T follicular helper cell (primary cell): ENCODE measurements around the gene CNGA3.
A peak's percentile ranks its signal among the peaks of the same experiment; 100 is the strongest.

Experiments used
- DNase-seq: peaks from one replicate; pipeline ENCODE4 v3.0.0-alpha.2; 2020; ENCODE audit warnings: low read depth

CNGA3 gene

DNA sequence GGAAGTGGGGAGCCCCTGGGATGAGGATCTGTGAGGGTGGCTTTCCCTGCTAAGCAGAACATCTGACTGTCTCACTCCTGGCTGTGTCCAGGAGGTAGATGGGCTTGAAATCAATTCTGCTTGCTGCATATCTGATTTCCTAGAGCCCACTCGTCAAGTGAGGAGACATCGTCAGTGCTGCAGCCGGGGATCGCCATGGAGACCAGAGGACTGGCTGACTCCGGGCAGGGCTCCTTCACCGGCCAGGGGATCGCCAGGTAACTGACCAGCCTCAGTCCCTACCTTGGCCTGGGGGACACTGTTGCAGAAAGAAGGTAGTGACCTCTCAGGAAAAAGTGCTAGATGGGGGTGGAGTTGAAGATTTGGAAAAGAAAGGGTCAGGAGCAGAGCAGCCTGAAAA is 31.3 kb downstream of the CNGA3 start:
- no peak for DNase-seq

DNA sequence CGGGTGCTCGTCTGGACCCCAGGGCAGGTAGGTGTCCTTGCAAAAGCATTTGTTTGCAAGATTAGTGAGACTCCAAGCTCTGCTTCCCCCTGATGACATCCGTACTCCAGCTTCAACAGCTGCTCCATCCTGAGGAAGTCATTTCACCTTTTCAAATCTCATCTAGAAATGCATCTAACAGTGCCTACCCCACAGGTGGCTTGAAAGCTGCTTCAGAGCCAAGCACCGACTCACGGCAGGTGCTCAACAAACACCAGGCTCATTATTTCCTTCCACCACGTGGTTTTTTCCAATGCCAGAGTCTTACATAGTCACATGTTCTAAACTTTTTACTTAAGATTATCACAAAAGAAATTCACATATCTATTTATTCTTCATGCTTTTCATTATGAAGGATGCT is 31.9 kb downstream of the CNGA3 start:
- no peak for DNase-seq

DNA sequence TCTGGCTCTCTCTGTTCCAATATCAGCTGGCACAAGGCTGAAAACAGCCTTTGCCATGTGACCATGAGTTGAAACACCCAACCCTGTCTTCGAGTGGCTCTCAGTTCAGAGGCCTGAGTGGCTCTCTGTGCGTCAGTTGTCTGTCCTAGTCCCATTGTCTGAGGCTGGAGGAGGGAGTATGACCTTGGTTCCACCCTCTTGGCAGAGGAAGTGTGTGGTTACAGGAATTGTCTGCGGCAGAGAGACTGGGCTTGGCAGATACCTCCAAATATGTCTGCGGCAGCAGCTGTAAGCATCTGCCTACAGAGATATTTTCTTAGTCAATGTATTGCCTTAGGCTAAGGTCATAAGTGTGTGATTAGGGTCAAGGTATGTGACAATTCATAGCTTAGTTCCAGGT is 32.6 kb downstream of the CNGA3 start:
- no peak for DNase-seq

GRCh38 chr2:98379311-98380202 is 33.3 kb downstream of the CNGA3 start:
- no peak for DNase-seq

DNA sequence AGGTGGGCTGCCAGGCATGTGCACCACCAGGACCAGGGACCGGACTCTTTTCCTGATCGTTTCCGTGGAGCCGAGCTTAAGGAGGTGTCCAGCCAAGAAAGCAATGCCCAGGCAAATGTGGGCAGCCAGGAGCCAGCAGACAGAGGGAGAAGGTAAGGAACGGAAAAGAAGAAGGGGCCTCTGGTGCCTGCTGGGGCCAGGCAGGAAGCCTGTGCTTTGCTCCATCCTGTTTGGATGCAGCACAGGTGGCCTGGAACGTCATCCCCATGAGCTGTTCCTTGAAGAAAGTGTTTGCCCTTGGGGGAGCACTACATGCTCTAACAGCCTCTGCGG is 33.9 kb downstream of the CNGA3 start:
- no peak for DNase-seq

GRCh38 chr2:98381494-98381893 is 35.2 kb downstream of the CNGA3 start:
- DNase-seq = no peak

DNA sequence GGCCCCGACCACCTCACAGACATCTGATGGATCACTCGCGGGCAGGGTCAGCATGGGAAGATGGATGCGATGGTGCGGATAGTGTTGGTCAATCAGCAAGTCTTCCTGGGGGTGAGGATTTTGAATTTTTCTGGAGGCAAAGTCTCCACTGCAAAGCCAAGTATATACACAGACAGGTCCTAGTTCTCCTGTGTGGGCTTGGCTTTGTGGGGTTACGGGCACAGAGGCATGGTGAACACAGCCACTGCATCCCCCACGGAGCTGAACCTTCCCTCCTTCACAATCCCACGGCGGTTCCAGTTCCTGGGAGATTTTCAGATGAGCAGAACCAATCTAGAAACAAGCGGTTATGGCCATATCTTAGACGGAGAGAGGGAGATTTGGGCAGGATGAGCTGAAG is 35.8 kb downstream of the CNGA3 start:
- DNase-seq = no peak

- no peak for DNase-seq
Observed at GRCh38 chr2:98382739-98383138, 36.5 kb downstream of the CNGA3 start.

DNA sequence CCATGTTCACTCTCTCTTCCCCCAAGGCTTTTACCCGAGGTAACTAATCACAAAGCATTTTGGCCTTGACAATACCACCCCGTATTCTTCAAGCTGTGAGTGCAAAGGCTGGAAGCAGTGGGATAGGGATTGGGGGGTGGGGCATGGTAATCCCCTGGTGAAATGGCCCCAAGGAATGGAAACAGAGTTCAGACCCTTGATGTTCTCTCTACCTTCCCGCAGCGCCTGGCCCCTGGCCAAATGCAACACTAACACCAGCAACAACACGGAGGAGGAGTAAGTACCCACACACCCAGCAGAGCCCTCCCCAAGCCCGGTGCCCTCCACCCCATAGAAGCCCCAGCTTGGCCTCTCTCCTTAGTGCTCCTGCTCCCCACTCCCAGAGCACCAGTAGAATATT is 36.9 kb downstream of the CNGA3 start:
- DNase-seq = no peak

GRCh38 chr2:98385050-98385699 is 38.9 kb downstream of the CNGA3 start:
- peak; percentile 48 for DNase-seq

DNA sequence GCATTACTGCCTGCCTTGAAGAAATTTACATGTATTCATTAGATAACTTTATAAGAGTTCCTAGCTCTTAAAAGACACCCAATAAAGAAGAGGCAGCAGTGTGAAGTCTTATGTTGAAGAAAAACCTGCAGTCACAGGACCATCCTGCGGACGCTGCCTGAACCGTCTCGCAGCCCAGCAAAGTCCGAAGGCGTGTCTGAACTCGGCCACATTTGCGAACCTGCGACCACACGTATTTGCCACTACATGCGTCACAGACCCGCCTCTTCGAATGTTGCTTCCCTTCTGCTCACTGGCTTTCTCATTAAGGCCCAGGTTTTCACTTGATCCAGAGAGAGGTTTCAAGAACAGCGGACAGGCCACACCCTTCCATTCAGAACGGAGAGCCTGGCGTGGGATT is 41.2 kb downstream of the CNGA3 start:
- DNase-seq = no peak

- DNase-seq = no peak
Observed at GRCh38 chr2:98388081-98388480, 41.8 kb downstream of the CNGA3 start.

DNA sequence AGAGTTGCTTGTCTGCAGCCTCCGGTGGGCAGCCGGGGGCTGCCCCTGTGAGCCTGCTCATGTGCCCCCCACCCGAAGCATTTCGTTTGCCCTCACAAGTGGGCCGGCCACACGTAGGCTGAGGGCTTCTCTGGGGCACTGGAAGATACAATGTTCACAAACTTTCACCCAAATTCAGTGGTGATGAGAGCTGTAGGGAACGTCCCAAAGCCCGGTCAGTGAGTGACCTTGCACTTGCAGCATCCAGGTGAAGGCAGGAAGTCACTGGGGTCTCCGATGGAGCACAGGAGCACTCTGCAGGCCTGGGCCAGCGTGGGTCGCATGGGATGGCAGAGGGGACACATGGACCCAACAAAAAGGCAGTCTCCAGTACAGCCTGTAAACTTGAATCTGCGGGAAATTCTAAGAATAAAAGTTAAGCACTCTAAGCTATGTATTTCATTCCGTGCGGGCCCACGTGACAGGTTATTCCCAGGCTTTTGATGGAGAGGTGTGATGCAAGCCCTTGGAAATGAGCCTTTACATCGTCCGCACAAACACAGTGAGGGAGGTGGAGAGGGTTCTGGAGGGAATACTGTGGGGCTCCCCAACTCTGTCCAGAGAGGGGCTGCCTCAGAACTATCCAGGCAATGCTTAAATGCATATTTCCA is 42.5 kb downstream of the CNGA3 start:
- no peak for DNase-seq

DNA sequence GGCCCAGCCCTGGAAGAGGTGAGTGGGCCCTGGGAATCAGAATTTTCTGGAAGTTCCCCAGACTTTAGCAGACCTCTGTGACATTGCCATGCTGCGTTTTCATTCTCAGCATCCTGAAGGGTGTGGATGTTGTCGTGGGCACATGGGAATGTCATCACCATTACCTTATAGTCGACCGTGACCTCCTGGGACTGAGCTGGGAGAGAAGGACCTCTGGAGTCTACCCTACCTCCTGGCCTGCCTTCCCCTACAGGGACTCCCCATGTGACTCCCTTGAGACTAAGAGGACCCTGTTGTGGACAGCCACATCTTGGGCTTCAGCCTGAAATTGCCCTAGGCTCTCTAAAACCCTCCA is 43.0 kb downstream of the CNGA3 start:
- DNase-seq = no peak

DNA sequence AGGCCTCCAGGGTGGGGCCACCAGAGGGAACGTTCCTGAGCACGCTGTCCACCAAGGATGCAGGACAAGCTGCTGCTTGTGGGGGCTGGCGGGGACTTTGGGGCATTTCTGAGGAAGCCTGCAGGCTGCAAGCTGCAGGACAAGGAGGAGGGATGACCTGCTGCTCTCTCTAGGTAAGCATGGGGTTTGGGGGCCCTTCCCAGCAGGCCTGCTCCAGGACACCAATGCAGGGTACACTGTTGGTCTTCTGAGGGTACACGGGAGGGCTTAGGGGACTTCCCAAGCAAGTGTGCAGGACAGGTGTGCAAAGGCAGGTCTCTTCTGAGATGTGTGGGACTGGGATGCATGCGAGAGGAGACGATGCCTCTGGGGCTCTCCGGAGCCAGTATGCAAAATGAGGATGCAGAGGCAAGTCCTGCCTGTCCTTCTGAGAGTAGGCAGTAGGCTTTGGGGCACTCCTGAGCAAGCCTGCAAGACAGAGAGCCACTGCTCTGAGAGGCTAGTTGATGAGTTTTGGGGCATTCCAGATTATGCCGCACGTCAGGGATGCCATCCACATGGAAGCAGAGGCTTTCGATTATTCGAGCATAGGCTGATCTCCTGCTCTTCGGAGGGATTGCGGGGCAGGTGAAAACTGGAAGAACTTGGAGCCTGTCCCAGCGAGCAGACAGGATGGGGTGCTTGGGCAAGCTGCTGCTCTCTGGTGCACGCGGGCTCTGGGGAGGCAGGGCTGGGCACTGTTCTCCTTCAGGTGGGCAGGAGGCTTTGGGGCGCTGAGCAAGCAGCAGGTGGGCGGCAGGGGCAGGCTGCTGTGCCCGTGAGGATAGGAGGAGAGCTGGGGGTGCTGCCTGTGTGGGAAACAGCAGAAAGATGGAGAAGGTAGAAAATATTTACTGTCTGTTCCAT is 44.6 kb downstream of the CNGA3 start:
- no peak for DNase-seq

GRCh38 chr2:98391581-98392270 is 45.5 kb downstream of the CNGA3 start:
- DNase-seq = no peak

DNA sequence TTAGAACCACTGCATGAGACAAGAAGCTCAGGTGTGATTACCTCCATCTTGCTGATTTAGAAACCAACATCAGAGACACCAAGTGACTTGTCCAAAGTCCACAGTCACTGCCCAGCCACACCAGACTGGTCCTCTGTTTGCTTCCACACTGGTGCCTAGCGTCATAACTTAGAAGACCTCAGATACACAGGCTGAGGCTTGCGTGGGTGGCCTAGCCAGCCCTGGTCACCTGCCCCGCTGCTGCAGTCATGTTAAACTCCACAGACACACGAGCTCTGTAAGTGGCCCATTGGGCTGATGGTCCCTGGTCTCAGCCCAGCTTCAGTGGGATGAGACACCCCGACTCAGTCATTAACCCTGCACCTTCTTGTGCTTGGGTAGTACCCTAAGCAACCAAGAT is 47.1 kb downstream of the CNGA3 start:
- no peak for DNase-seq

- no peak for DNase-seq
Observed at GRCh38 chr2:98394595-98395153, 48.4 kb downstream of the CNGA3 start.

- no peak for DNase-seq
Observed at GRCh38 chr2:98395977-98396376, 49.7 kb downstream of the CNGA3 start.

DNA sequence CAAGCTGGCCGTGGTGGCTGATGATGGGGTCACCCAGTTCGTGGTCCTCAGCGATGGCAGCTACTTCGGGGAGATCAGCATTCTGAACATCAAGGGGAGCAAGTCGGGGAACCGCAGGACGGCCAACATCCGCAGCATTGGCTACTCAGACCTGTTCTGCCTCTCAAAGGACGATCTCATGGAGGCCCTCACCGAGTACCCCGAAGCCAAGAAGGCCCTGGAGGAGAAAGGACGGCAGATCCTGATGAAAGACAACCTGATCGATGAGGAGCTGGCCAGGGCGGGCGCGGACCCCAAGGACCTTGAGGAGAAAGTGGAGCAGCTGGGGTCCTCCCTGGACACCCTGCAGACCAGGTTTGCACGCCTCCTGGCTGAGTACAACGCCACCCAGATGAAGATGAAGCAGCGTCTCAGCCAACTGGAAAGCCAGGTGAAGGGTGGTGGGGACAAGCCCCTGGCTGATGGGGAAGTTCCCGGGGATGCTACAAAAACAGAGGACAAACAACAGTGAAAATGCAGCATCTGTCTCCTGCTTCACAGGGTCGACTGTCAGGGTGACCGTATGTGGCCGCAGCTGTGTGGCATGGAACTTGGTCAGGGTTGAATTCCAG is 50.6 kb downstream of the CNGA3 start:
- DNase-seq = no peak

DNA sequence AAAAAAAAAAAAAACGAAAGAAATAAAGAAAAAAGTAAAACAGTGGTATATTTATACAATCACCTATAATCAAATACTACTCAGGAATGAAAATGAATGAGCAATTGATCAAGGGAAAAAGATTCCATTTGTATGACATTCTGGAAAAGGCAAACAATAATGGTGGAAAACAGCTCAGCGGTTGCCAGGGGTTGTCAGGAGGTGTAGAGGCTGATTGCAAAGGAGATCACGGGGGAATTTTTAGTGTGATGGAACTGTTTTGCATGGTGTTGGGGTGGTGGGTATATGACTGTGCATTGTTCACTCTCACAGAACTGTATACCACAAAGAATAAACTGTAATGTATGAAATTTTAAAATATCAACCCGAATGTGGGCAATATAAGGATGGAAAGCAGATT is 52.9 kb downstream of the CNGA3 start:
- no peak for DNase-seq
